Ishikawa (cell line): ENCODE results near the gene MYO1E.

Experiments
- TAF1 ChIP-seq: IDR thresholded peaks from 2 replicates; pipeline ENCODE4 v1.6.1; 2012; ENCODE audit warnings: low read depth, mild to moderate bottlenecking
- TCF12 ChIP-seq: IDR thresholded peaks from 2 replicates; pipeline ENCODE4 v1.6.1; 2012; ENCODE audit warnings: low read depth

GRCh38 chr15:59406446-59406845 lies 33.8 kb upstream of the MYO1E start:
- no peak for TF ChIP-seq TAF1
- TF ChIP-seq TCF12 = no peak
